Adrenal gland (tissue), 12 donors: ENCODE measurements around the gene LRRC8C. TPM values are rescaled to one million over a fixed set of nuclear protein-coding genes. Genes with fewer than 3 reads are reported as not detected.
A peak's percentile ranks its signal among the peaks of the same experiment; 100 is the strongest.

Source experiments
- DNase-seq, 7 donors: peaks; one replicate each; pipeline ENCODE4 v3.0.0-alpha.2; 2019 to 2020
- H3K27ac ChIP-seq, 5 donors: fragments of 200-600 bp; sonication (generic) in 4 of 5; 1 replicate in 3 of 5; 2 replicates in 2 of 5; pipeline versions ENCODE4 v1.5.1 to v1.8.0; 2016 to 2020; ENCODE audit warnings: mild to moderate bottlenecking in 1 of 5
- H3K27me3 ChIP-seq: fragments of 200-600 bp; 2 replicates; pipeline ENCODE4 v1.8.0; 2021
- H3K36me3 ChIP-seq, 2 donors: fragments of 200-600 bp; replicated peaks in 1 of 2; 1 replicate in 1 of 2; 2 replicates in 1 of 2; pipeline versions ENCODE4 v1.5.1 to v1.8.0; 2018 to 2022
- H3K4me1 ChIP-seq, 2 donors: fragments of 200-600 bp; replicated peaks in 1 of 2; 1 replicate in 1 of 2; 2 replicates in 1 of 2; pipeline versions ENCODE4 v1.5.1 to v1.8.0; 2018 to 2021
- H3K4me3 ChIP-seq, 4 donors: fragments of 200-600 bp; sonication (generic) in 3 of 4; one replicate each; pipeline ENCODE4 v1.5.1; 2016 to 2018
- H3K9me3 ChIP-seq, 3 donors: fragments of 200-600 bp; sonication (generic) in 1 of 3; replicated peaks in 1 of 3; 1 replicate in 2 of 3; 2 replicates in 1 of 3; pipeline versions ENCODE4 v1.5.1 to v1.8.0; 2016 to 2021
- CTCF ChIP-seq, 6 experiments: fragments of 450-650 bp in 4 of 6; fragments of 200-600 bp in 2 of 6; sonication (generic) in 1 of 6; IDR thresholded peaks; 1 replicate in 5 of 6; 2 replicates in 1 of 6; pipeline versions ENCODE4 v1.5.1 to v1.8.0; 2016 to 2021; ENCODE audit warnings: antibody characterized with exemption in 6 of 6, mild to moderate bottlenecking in 2 of 6, moderate library complexity in 1 of 6
- POLR2A ChIP-seq, 2 donors: fragments of 450-650 bp; IDR thresholded peaks; one replicate each; pipeline ENCODE4 v1.6.1; 2017; ENCODE audit warnings: antibody characterized with exemption in 2 of 2, mild to moderate bottlenecking in 2 of 2, moderate library complexity in 1 of 2
- WGBS, 4 donors: extraction: QIAGEN DNeasy Blood & Tissue Kit in 2 of 4; methylation state at CpG; one replicate each; pipeline versions ENCODE4 v1.1.5 to v1.1.7; 2013 to 2017; 5-methylcytosine and 5-hydroxymethylcytosine counted together
- intact Hi-C, 2 donors: fragments of 100-400 bp; cut with DNase I; formaldehyde crosslinking; loops; one replicate each; pipeline versions ENCODE4 v1.14.1 to v1.15.0; 2022 to 2023
- polyA plus RNA-seq, 3 donors: library from polyadenylated mRNA; stranded (reverse); fragments of 200-250 nt in 2 of 3; fragments of 350-450 nt in 1 of 3; fragmentation: Illumina TruSeq in 1 of 3; extraction: RNeasy Lipid Tissue Mini Kit (QIAGEN cat#74804) in 1 of 3; gene quantifications; one replicate each; pipeline ENCODE4 v1.2.3, GENCODE V29; 2013 to 2014
- total RNA-seq, 9 donors: library from RNA; depleted of rRNA in 4 of 9; stranded (reverse); fragments of >200 nt in 4 of 9; fragments of 120-200 nt in 1 of 9; fragmentation: NEBNext Ultra II Directional in 1 of 9; extraction: Animal tissue kit (Norgen Biotek cat#: 25700) in 1 of 9; gene quantifications; one replicate each; pipeline versions ENCODE4 v1.1.0 to v1.2.4, GENCODE V29; 2013 to 2023
- donor health status: healthy with polysubstance abuse.
- donor health status: Bipolar disorder and iron deficiency.
- donor health status: DM: yes; HTN: yes; CAD: no.
- donor health status: DM: no; HTN: no; CAD: no.
- donor health status: DM: no; HTN: no; CAD: no.
- donor health status: DM: yes; HTN: yes; CAD: no.

The LRRC8C gene
- total and polyA plus RNA-seq, 12 donors, result 6.5 to 33.6 (median 11.9) TPM

DNA sequence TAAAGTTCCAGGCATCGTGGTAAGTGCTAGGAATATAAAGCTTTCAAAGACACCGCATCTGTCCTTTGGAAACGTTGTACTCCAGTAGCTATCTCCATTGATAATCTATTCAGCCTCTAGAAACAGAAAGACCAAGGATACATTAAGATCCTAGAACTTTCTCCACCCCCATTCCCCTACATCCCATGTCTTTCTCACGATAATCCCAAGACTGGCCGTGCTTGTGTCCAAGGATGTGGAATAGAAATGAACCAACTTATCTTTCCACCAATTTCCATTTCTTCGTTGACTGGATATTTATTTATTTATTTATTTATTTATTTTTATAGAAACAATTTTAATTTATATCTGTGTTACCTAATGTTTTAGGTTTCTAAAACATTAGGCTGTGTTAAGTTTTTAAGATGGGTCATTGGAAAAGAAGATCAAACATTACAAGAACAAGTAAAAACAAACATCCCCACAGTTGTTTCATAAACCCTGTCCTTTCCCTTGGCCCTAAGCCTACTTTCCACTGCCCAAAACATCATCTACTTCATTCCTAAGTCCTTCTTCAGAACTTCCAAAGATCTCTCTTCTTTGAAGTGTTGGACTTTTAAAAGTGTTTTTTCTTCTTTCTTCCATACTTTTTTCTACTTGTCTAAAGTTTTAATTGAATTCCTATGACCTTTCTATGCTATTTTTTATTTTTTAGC, 39.7 kb downstream of the LRRC8C start:
- TF ChIP-seq CTCF (IDR thresholded peaks at IDR 0.05) (no peak), POLR2A (IDR thresholded peaks at IDR 0.05) (no peak)
- 78 to 81% (median 80%) methylated on average over 6 of the region's 6 CpGs for WGBS, 4 donors
- intact Hi-C loops, result no loop called here

DNA sequence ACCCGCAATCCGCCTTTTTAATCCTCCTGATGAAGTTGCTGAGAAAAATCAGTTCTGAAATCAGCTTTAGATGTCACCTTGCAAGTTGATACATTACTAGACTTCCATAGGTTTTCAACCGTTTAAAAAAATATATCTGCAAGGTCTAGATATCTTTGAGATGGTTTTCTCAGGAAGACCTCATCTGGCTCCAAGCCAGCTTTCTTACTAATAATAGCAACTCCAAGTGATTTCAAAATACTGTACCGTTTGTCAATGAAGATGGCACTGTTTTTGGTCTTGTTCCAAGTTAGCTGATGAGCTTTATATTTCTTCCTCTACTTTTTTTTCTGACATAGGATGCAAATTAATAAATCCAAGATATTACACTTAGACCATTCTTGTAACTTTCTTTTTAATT, 40.3 kb downstream of the LRRC8C start:
- Histone ChIP-seq H3K27ac (no peak overlapping the region), H3K27me3 (no peaks in the 10 kb centered on the region), H3K36me3 (no peaks in the 10 kb centered on the region), H3K4me1 (peaks cover 0 to 30% of the 10 kb centered on the region in 2 donors), H3K4me3 (no peak overlapping the region), H3K9me3 (no peaks in the 10 kb centered on the region)
- TF ChIP-seq CTCF (IDR thresholded peaks at IDR 0.05) (no peak), POLR2A (IDR thresholded peaks at IDR 0.05) (no peak)
- 57 to 59% (median 58%) methylated on average over 4 of the region's 4 CpGs for WGBS, 4 donors
- intact Hi-C loops, result no loop called here
- DNase-seq, result peak in 2 of 7 donors; percentile 27 to 40

More for the DNA sequence above, 39.7 kb downstream of the LRRC8C start:
- Histone ChIP-seq H3K4me3 (no peak overlapping the region), H3K4me1 (peaks cover 0 to 30% of the 10 kb centered on the region in 2 donors), H3K27ac (no peak overlapping the region), H3K9me3 (no peaks in the 10 kb centered on the region), H3K36me3 (no peaks in the 10 kb centered on the region), H3K27me3 (no peaks in the 10 kb centered on the region)
- no peak for DNase-seq

DNA sequence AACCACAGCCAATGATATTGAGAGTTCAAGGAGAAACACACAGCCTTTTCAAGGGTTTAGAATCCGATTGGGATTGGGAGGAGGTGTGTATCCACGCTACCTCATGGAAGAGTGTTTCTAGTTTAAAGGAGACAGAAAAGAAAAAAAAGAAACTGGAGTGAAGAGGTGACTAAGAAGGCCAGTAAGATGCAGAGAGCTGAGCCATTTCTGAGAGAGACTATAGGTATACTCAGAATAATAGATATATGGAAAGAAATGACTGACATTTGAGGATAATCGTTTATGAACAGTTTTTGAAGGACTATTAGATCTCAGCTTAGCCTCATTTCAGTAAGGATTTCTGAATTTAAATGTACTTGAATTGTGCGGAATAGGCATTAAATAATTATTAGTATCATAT, 42.8 kb downstream of the LRRC8C start:
- 84 to 87% (median 84%) methylated on average over 4 of the region's 4 CpGs for WGBS, 4 donors
- H3K4me3 ChIP-seq, result no peak overlapping the region
- TF ChIP-seq CTCF (IDR thresholded peaks at IDR 0.05) (no peak), POLR2A (IDR thresholded peaks at IDR 0.05) (no peak)
- no peaks in the 10 kb centered on the region for H3K36me3 ChIP-seq
- intact Hi-C loops, result no loop called here
- H3K27ac ChIP-seq, result no peak overlapping the region
- no peaks in the 10 kb centered on the region for H3K9me3 ChIP-seq
- no peak for DNase-seq
- peaks cover 0 to 20% of the 10 kb centered on the region in 2 donors for H3K4me1 ChIP-seq
- no peaks in the 10 kb centered on the region for H3K27me3 ChIP-seq

GRCh38 chr1:89681045-89681729, 48.3 kb downstream of the LRRC8C start:
- DNase-seq, result no peak
- TF ChIP-seq CTCF (IDR thresholded peaks at IDR 0.05), result no peak
- TF ChIP-seq POLR2A (IDR thresholded peaks at IDR 0.05), result no peak
- Histone ChIP-seq H3K4me1 (no peaks in the 10 kb centered on the region), H3K36me3 (no peaks in the 10 kb centered on the region), H3K27ac (no peak overlapping the region), H3K27me3 (no peaks in the 10 kb centered on the region), H3K9me3 (no peaks in the 10 kb centered on the region), H3K4me3 (no peak overlapping the region)
- 84 to 94% (median 86%) methylated on average over 2 of the region's 2 CpGs for WGBS, 4 donors
- intact Hi-C loops, result no loop called here
